ENCODE data around the gene DDIT3.
"Not testable (repeated sequence)": the region's sequence is repeated elsewhere in the genome, so short reads cannot be mapped to it uniquely, and the experiment has no call there.

The DDIT3 gene

GRCh38 chr12:57518176-57518919 lies 2.0 kb downstream of the DDIT3 start:
- WGBS, 2 experiments: 93 to 96% methylated on average over 8 of the region's 8 CpGs
- Histone ChIP-seq H3K9me3 (ENCODE audit: control insufficient read depth, low read length) (no peaks in the 10 kb centered on the region), H3K27me3 (ENCODE audit: control insufficient read depth, insufficient read depth, low read length, poor library complexity, severe bottlenecking) (no peaks in the 10 kb centered on the region), H3K36me3 (ENCODE audit: control insufficient read depth, insufficient read depth, low read length) (peaks cover 25% of the 10 kb centered on the region), H3K4me1 (ENCODE audit: control insufficient read depth, insufficient read depth, low read length) (peaks cover 12% of the 10 kb centered on the region), H3K4me3 (ENCODE audit: insufficient read depth, low read depth, low read length) (no peak overlapping the region), H3K27ac (ENCODE audit: insufficient read depth, low read depth, low read length, poor library complexity, severe bottlenecking) (no peak overlapping the region)

- not testable (repeated sequence) for H3K27me3 ChIP-seq (ENCODE audit: control insufficient read depth, insufficient read depth, low read length, poor library complexity, severe bottlenecking); H3K4me3 ChIP-seq (ENCODE audit: insufficient read depth, low read depth, low read length); H3K27ac ChIP-seq (ENCODE audit: insufficient read depth, low read depth, low read length, poor library complexity, severe bottlenecking); H3K9me3 ChIP-seq (ENCODE audit: control insufficient read depth, low read length)
- Histone ChIP-seq H3K4me1 (ENCODE audit: control insufficient read depth, insufficient read depth, low read length) (peaks cover 12% of the 10 kb centered on the region), H3K36me3 (ENCODE audit: control insufficient read depth, insufficient read depth, low read length) (peaks cover 25% of the 10 kb centered on the region)
- 90 to 96% methylated on average over 10 of the region's 10 CpGs for WGBS, 2 experiments
Measured at GRCh38 chr12:57517718-57518117, 2.6 kb downstream of the DDIT3 start.

- Histone ChIP-seq H3K4me1 (ENCODE audit: control insufficient read depth, insufficient read depth, low read length) (peaks cover 11% of the 10 kb centered on the region), H3K27ac (ENCODE audit: insufficient read depth, low read depth, low read length, poor library complexity, severe bottlenecking) (no peak overlapping the region), H3K27me3 (ENCODE audit: control insufficient read depth, insufficient read depth, low read length, poor library complexity, severe bottlenecking) (no peaks in the 10 kb centered on the region), H3K4me3 (ENCODE audit: insufficient read depth, low read depth, low read length) (no peak overlapping the region), H3K9me3 (ENCODE audit: control insufficient read depth, low read length) (no peaks in the 10 kb centered on the region), H3K36me3 (ENCODE audit: control insufficient read depth, insufficient read depth, low read length) (peaks cover 31% of the 10 kb centered on the region)
- WGBS, 2 experiments: 94 to 100% methylated on average over 1 of the region's 1 CpG
Measured at GRCh38 chr12:57517187-57517586, 3.1 kb downstream of the DDIT3 start.

GRCh38 chr12:57516617-57517153 lies 3.6 kb downstream of the DDIT3 start:
- Histone ChIP-seq H3K4me1 (ENCODE audit: control insufficient read depth, insufficient read depth, low read length) (peaks cover 6% of the 10 kb centered on the region), H3K27me3 (ENCODE audit: control insufficient read depth, insufficient read depth, low read length, poor library complexity, severe bottlenecking) (no peaks in the 10 kb centered on the region), H3K9me3 (ENCODE audit: control insufficient read depth, low read length) (no peaks in the 10 kb centered on the region), H3K27ac (ENCODE audit: insufficient read depth, low read depth, low read length, poor library complexity, severe bottlenecking) (no peak overlapping the region), H3K4me3 (ENCODE audit: insufficient read depth, low read depth, low read length) (no peak overlapping the region), H3K36me3 (ENCODE audit: control insufficient read depth, insufficient read depth, low read length) (peaks cover 36% of the 10 kb centered on the region)
- 93 to 95% methylated on average over 11 of the region's 11 CpGs for WGBS, 2 experiments

GRCh38 chr12:57515934-57516541 lies 4.3 kb downstream of the DDIT3 start:
- Histone ChIP-seq H3K27me3 (ENCODE audit: control insufficient read depth, insufficient read depth, low read length, poor library complexity, severe bottlenecking) (no peaks in the 10 kb centered on the region), H3K9me3 (ENCODE audit: control insufficient read depth, low read length) (no peaks in the 10 kb centered on the region), H3K27ac (ENCODE audit: insufficient read depth, low read depth, low read length, poor library complexity, severe bottlenecking) (no peak overlapping the region), H3K4me1 (ENCODE audit: control insufficient read depth, insufficient read depth, low read length) (peaks cover 4% of the 10 kb centered on the region), H3K4me3 (ENCODE audit: insufficient read depth, low read depth, low read length) (no peak overlapping the region), H3K36me3 (ENCODE audit: control insufficient read depth, insufficient read depth, low read length) (peaks cover 40% of the 10 kb centered on the region)
- WGBS, 2 experiments: 96 to 97% methylated on average over 11 of the region's 11 CpGs

GRCh38 chr12:57515408-57515933 lies 4.8 kb downstream of the DDIT3 start:
- no peaks in the 10 kb centered on the region for H3K27me3 ChIP-seq (ENCODE audit: control insufficient read depth, insufficient read depth, low read length, poor library complexity, severe bottlenecking)
- peaks cover 4% of the 10 kb centered on the region for H3K4me1 ChIP-seq (ENCODE audit: control insufficient read depth, insufficient read depth, low read length)
- no peak overlapping the region for H3K27ac ChIP-seq (ENCODE audit: insufficient read depth, low read depth, low read length, poor library complexity, severe bottlenecking)
- H3K36me3 ChIP-seq (ENCODE audit: control insufficient read depth, insufficient read depth, low read length): peaks cover 45% of the 10 kb centered on the region
- no peaks in the 10 kb centered on the region for H3K9me3 ChIP-seq (ENCODE audit: control insufficient read depth, low read length)
- H3K4me3 ChIP-seq (ENCODE audit: insufficient read depth, low read depth, low read length): no peak overlapping the region
- WGBS, 2 experiments: 93% methylated on average over 3 of the region's 3 CpGs

GRCh38 chr12:57514720-57515407 lies 5.5 kb downstream of the DDIT3 start:
- Histone ChIP-seq H3K36me3 (ENCODE audit: control insufficient read depth, insufficient read depth, low read length) (peaks cover 45% of the 10 kb centered on the region), H3K4me1 (ENCODE audit: control insufficient read depth, insufficient read depth, low read length) (peaks cover 4% of the 10 kb centered on the region), H3K27ac (ENCODE audit: insufficient read depth, low read depth, low read length, poor library complexity, severe bottlenecking) (no peak overlapping the region), H3K9me3 (ENCODE audit: control insufficient read depth, low read length) (no peaks in the 10 kb centered on the region), H3K27me3 (ENCODE audit: control insufficient read depth, insufficient read depth, low read length, poor library complexity, severe bottlenecking) (no peaks in the 10 kb centered on the region), H3K4me3 (ENCODE audit: insufficient read depth, low read depth, low read length) (no peak overlapping the region)
- WGBS, 2 experiments: 94 to 95% methylated on average over 9 of the region's 9 CpGs

GRCh38 chr12:57514246-57514645 lies 6.1 kb downstream of the DDIT3 start:
- not testable (repeated sequence) for H3K4me1 ChIP-seq (ENCODE audit: control insufficient read depth, insufficient read depth, low read length); H3K27ac ChIP-seq (ENCODE audit: insufficient read depth, low read depth, low read length, poor library complexity, severe bottlenecking); H3K27me3 ChIP-seq (ENCODE audit: control insufficient read depth, insufficient read depth, low read length, poor library complexity, severe bottlenecking); H3K4me3 ChIP-seq (ENCODE audit: insufficient read depth, low read depth, low read length); H3K9me3 ChIP-seq (ENCODE audit: control insufficient read depth, low read length)
- WGBS, 2 experiments: 96 to 97% methylated on average over 9 of the region's 9 CpGs
- peaks cover 51% of the 10 kb centered on the region for H3K36me3 ChIP-seq (ENCODE audit: control insufficient read depth, insufficient read depth, low read length)

GRCh38 chr12:57513677-57514076 lies 6.6 kb downstream of the DDIT3 start:
- not testable (repeated sequence) for H3K4me1 ChIP-seq (ENCODE audit: control insufficient read depth, insufficient read depth, low read length); H3K27ac ChIP-seq (ENCODE audit: insufficient read depth, low read depth, low read length, poor library complexity, severe bottlenecking); H3K4me3 ChIP-seq (ENCODE audit: insufficient read depth, low read depth, low read length); H3K27me3 ChIP-seq (ENCODE audit: control insufficient read depth, insufficient read depth, low read length, poor library complexity, severe bottlenecking); H3K9me3 ChIP-seq (ENCODE audit: control insufficient read depth, low read length)
- peaks cover 55% of the 10 kb centered on the region for H3K36me3 ChIP-seq (ENCODE audit: control insufficient read depth, insufficient read depth, low read length)
- 93 to 94% methylated on average over 6 of the region's 6 CpGs for WGBS, 2 experiments

GRCh38 chr12:57513266-57513665 lies 7.0 kb downstream of the DDIT3 start:
- H3K27me3 ChIP-seq (ENCODE audit: control insufficient read depth, insufficient read depth, low read length, poor library complexity, severe bottlenecking): no peaks in the 10 kb centered on the region

More at GRCh38 chr12:57513266-57513665, 7.0 kb downstream of the DDIT3 start:
- H3K27ac ChIP-seq (ENCODE audit: insufficient read depth, low read depth, low read length, poor library complexity, severe bottlenecking): no peak overlapping the region
- WGBS, 2 experiments: 92 to 95% methylated on average over 5 of the region's 5 CpGs
- H3K9me3 ChIP-seq (ENCODE audit: control insufficient read depth, low read length): no peaks in the 10 kb centered on the region
- H3K4me3 ChIP-seq (ENCODE audit: insufficient read depth, low read depth, low read length): no peak overlapping the region
- no peaks in the 10 kb centered on the region for H3K4me1 ChIP-seq (ENCODE audit: control insufficient read depth, insufficient read depth, low read length)
- peaks cover 55% of the 10 kb centered on the region for H3K36me3 ChIP-seq (ENCODE audit: control insufficient read depth, insufficient read depth, low read length)

All from ectodermal cell (in vitro differentiated cells).